ENCODE data around the gene ATP5F1A.
"Not testable (repeated sequence)": the region's sequence is repeated elsewhere in the genome, so short reads cannot be mapped to it uniquely, and the experiment has no call there.

ATP5F1A gene

DNA sequence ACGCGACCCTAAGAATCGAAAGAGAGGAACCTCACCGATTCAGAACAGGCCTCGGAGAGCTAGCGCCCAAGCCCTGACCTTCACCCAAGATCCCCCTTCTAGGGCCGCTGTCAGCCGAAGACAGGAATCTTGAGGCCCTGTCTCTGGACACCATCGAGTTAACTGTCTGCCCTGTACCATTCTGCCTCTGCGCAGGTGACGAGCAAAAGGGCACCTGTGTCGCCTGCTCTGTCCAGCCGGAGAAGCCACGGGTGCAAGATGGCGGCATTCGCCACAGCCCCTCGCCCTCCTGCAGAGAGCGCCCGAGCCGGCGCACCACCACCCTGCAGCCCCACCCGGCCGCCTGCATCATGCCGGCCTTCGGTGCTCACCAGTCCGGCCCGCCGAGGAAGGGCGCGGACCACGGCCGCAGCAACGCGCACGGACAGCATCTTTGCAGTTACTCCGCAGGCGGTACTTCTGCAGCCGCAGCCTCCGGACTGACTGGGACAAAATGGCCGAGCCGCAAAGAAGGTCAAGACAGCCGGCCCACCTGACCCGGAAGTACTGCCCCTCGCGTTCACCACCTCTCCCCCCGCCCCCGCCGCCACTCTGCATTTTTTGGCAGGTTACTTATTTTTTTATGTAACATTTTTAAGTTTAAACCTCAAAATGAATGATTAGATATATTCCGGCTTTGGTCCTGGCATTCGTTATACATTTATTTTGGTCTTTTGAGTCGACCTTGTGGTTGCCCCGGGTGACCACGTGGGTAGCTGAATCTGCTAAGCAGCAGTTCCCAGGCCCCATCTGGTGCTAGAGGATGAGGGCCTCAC lies at the start of gene ATP5F1A:
Gene ATP5F1A (minus strand): TSS at position 496 of the 815 bp plus-strand sequence. CDS start 65 bp downstream, at position 431.
- peak; percentile 87 for DNase-seq (ENCODE audit: low read depth)

DNA sequence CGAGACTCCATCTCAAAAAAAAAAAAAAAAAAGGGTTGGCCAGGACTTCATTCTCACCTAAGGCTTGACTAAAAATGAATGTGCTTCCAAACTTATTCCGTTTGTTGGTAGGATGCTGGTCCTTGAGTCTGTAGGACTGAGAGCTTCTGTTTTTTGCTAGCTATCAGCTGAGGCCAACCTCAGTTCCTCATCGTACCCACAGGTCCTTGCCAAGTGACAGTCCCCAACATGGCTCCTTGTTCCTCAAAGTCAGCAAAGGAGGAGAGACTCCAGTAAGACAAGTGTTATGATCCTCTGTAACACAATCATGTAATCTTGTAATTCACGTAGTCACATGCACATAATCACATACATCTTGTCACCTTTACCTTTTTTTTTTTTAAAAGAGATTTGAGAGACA lies 43.1 kb upstream of the ATP5F1A start:
- DNase-seq (ENCODE audit: low read depth) = no peak

DNA sequence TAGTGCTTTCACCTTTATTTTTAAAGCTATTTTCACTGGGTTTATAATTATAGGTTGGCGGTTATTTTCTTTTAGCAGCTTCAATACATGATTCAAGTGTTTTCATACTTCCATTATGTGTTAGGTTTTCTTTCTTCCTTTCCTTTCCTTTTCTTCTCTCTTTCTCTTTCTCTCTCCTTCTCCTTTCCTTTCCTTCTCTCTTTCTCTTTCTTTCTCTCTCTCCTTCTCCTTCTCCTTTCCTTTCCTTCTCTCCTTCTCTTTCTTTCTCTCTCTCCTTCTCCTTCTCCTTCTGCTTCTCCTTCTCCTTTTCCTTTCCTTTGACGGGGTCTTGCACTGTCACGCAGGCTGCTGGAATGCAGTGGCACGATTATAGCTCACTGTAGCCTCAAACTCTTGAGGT lies 42.1 kb upstream of the ATP5F1A start:
- DNase-seq (ENCODE audit: low read depth) = no peak

DNA sequence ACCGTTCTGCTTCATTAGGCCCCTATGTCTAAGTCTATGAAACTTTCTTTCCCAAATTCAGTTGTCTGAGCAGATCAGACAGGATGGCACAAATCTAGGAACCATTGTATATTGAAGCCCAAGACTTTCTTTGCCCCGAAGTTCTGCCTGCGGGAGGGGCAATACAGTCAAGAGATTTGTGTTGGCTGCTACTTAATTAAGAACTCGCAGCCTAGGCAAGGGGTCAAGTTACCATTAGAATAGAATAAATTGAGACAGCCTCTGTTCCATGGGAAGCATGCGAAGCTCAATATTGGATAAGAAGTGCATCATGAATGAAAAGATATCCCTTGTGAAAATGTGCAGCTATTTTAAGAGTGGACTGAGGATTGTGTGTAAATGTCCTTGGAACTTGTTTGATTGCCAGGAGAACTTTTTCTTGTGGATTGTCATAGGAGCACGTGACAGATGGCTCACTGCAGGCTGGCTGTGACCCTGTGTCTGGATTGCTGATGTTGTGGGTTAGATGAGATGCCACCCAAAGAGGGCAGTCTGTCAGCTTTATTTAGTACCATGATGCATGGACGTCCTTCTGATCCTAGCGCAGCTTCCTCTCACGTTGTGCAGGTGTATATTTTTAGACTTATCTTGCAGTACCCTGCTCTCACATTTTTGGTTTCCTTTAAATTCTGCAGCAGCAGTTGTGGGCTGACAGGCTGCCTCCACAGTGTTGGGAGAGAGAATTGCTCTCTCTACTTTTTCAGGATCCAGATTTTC lies 37.0 kb upstream of the ATP5F1A start:
- DNase-seq (ENCODE audit: low read depth) = no peak

DNA sequence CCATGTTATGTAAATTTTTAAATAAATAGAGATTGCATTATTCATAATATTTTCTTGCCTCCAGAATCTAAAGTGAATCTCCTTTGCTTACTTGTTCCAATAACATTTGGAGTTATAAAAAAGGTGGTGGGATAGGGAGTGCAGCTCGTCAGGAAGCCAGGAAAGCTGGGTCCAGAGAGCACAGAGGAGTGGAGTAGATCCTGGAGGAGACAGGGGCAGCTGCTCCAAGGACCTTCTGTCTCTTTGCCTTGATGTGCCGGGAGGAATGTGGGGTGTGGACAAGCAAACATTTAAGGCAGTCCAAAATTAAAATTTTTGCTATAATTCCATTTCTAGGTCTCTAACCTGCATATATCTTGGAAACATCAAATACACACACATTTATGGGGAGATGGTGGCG lies 35.4 kb upstream of the ATP5F1A start:
- DNase-seq (ENCODE audit: low read depth) = no peak

DNA sequence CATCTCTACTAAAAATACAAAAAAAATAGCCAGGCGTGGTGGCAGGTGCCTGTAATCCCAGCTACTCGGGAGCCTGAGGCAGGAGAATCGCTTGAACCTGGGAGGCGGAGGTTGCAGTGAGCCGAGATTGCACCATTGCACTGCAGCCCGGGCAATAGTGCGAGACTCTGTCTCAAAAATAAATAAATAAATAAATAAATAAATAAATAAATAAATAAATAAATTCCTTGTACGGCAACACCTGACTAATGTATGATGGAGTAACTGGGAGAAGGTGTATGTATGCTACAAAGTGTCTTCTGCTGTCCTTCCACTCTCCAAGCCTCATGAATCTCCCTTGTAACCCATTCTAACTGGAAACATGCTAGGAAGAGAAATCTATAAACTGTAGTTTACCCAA lies 32.5 kb upstream of the ATP5F1A start:
- not testable (repeated sequence) for DNase-seq (ENCODE audit: low read depth)

DNA sequence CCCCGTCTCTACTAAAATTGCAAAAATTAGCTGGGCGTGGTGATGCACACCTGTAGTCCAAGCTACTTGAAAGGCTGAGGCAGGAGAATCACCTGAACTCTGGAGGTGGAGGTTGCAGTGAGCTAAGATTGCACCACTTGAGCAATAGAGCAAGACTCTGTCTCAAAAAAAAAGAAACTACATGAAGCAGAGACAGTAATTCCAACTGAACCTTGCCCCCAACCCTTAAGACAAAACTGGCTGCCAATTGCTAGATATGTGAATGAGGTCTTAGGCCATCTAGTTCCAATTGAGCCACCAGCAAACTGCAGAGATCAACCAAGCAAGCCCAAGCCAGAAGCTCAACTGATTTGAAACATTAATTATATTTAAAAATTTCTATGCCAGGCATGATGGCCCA lies 32.0 kb upstream of the ATP5F1A start:
- no peak for DNase-seq (ENCODE audit: low read depth)

DNA sequence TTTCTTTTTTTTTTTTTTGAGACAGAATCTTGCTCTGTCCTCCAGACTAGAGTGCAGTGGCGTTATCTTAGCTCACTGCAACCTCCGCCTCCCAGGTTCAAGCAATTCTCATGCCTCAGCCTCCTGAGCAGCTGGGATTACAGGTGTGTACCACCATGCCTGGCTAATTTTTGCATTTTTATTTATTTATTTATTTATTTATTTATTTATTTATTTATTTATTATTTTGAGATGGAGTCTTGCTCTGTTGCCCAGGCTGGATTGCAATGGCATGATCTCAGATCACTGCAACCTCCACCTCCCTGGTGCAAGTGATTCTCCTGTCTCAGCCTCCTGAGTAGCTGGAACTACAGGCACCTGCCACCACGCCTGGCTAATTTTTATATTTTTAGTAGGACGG lies 28.5 kb upstream of the ATP5F1A start:
- DNase-seq (ENCODE audit: low read depth) = not testable (repeated sequence)

DNA sequence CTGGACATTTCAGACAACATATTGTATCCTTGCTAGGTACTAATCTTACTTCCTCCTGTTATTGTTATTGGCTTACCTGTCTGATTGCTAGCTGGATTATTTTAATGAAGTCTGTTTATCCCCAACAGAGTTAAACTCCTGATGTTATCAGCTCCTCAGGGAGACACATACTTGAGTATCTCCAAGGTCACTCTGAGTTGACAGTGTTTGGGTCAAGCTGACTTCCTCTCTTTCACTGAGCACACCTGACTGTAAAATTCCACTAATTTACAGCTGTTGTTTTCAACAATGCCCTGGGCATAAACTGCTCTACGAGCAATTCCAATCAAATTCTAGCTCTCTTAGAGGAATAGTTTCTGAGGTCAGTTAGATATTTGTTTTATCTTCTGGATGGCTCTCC lies 15.7 kb upstream of the ATP5F1A start:
- DNase-seq (ENCODE audit: low read depth) = no peak

DNA sequence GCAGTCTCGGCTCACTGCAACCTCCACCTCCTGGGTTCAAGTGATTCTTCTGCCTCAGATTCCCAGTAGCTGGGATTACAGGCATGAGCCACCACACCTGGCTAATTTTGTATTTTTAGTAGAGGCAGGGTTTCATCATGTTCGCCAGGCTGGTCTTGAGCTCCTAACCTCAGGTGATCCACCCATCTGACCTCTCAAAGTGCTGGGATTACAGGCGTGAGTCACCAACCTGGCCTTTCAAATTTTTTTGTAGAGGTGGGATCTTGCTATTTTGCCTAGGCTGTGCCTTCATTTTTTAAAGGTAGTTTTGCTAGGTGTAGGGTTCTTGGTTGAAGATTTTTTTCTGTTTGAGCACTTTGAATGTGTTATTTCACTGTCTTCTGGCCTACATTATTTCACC lies 12.3 kb upstream of the ATP5F1A start:
- DNase-seq (ENCODE audit: low read depth) = no peak

DNA sequence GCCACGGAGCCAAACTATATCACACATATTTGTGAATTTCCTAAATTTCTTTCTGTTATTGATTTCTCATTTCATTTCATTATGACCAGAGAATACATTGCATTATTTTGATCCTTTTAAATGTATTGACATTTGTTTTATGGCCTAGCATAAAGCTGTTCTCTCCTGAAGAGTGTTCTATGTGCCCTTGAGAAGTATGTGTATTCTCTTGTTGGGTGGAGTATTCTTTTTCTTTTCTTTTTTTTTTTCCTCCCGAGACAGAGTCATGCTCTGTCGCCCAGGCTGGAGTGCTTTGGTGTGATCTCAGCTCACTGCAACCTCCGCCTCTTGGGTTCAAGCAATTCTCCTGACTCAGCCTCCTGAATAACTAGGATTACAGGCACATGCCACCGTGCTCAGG lies 11.3 kb upstream of the ATP5F1A start:
- DNase-seq (ENCODE audit: low read depth) = no peak

DNA sequence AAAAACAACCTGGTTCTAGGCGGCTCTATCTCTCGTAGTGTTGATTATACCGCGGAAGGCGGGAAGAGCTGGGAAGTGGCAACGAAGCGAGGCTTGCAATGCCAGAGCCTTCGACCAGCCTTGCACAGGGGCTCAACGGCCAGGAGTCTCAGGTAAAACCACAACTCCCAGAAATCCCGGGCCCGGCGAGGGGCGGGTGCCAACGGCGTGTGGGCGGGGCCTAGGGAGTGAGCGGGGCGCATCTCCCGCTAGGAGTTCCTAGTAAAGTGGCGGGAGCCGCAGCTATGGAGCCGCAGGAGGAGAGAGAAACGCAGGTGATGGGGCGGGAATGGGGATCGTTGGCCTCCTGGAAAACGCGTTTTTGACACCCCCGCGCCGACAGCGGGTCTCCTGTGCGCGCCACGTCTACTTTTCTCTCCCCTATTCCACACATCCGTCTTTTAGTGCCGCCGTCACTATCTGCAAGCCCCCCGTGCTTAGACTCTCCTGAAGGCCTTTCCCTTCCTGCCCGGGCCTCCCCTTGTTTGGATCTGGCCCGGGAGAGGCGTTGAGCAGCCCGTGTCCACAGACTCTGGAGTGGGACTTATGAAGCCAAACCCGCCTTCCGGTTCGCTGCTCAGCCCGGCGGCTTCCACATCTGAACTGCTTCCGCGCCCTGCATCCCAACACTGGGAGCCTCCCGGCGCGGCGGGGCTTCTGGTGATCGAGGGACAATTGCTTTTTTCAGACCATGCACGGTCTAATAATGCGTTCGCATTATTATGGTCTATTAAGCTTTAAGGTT lies 6.2 kb upstream of the ATP5F1A start, which contains the start of gene HAUS1:
Gene HAUS1 (plus strand): TSS at position 258 of the 784 bp plus-strand sequence. CDS start 27 bp downstream, at position 285.
- DNase-seq (ENCODE audit: low read depth) = peak; percentile 68

DNA sequence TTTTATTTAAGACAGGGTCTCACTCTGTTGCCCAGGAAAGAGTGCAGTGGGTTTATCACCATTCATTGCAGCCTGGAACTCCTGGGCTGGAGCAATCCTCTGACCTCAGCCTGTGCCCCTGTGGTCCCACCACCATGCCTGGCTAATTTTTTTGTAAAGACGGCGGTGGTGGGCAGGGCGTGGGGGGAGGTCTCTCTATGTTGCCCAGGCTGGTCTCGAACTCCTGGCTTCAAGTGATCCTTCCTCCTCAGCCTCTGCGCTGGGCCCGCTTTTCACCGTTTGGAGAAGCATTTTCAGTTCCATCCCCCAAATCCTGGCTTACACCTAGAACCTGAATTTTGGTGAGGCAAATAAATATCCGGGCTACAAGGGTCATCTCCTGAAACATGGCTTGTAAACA lies 1.4 kb upstream of the ATP5F1A start:
- DNase-seq (ENCODE audit: low read depth) = no peak

DNA sequence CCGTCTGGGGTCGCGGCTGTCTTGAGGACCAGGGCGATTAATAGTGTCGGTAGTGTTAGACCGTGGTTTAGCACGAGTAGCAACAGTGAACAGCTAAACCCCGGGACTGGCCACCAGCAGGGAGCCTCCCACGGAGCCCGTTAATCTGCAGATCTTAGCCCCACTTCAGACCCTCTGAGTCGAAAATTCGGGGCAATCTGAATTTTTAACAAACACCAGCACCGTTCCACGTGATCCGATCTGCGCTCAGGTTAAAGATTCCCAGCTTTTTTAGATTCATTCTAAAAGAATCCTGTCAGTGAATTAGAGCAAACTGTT lies 479 bp upstream of the ATP5F1A start:
- no peak for DNase-seq (ENCODE audit: low read depth)

DNA sequence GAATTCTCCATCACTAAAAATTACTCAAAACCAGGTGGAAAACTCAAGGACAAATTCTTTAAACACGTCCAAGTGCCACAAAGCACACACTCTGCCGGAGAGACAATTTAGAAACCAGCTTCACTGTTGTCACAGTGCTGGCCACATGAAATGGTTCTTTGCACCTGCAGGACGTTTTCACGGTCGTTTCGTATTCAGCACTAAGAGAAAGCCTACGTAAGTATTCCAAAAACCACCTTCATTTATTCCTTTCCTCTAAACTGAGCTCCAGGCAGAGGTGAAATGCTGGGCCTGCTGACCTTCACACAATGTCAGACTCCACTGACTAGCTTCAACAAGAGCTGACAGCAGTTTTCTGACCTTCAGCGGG lies 680 bp downstream of the ATP5F1A start:
- DNase-seq (ENCODE audit: low read depth) = no peak

DNA sequence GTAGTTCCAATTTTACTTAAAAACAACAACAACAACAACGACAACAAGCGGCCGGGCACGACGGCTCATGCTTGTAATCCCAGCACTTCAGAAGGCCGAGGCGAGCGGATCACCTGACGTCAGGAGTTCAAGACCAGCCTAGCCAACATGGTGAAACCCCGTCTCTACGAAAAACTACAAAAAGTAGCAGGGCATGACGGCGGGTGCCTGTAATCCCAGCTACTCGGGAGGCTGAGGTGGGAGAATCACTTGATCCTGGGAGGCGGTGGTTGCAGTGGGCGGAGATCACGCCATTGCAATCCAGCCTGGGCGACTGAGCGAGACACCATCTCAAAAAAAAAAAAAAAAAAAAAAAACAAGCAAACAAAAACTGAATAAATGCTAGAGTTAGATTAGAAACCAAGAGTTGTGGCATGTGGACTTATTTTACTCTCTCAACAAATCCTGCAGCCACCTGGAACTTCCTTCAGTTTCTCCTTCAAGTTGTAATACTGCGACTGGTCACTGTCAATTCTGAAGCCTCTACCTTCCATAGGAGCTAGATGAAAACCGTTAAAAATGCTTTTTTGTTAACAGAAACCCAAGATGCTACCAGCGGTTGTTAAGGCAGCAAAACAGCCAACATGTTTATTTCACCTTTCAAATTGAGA lies 1.3 kb downstream of the ATP5F1A start:
- no peak for DNase-seq (ENCODE audit: low read depth)

DNA sequence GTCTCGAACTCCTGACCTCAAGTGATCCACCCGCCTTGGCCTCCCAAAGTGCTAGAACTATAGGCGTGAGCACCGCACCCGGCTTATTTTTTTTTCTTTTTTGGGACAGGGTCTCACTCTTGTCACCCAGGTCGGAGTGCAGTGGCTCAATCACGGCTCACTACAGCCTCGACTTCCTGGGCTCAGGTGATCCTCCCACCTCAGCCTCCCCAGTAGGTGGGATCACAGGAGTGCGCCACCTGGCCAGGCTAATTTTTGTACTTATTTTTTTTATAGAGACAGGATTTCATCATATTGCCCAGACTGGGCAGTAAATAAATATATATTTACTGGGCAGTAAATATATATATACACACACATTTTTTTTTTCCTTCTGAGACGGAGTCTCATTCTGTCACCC lies 2.6 kb downstream of the ATP5F1A start:
- DNase-seq (ENCODE audit: low read depth) = no peak

DNA sequence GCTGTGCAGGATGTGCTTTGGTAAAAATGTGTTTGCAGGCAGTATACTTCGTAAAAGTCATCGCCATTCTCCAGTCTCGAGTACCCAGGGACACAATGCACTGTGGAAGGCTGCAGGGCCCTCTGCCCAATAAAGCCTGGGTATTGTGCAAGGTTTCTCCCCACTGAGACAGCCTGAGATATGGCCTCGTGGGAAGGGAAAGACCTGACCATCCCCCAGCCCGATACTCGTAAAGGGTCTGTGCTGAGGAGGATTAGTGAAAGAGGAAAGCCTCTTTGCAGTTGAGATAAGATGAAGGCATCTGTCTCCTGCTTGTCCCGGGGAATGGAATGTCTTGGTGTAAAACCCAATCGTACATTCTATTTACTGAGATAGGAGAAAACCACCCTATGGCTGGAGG lies 9.6 kb downstream of the ATP5F1A start:
- peak; percentile 76 for DNase-seq (ENCODE audit: low read depth)

DNA sequence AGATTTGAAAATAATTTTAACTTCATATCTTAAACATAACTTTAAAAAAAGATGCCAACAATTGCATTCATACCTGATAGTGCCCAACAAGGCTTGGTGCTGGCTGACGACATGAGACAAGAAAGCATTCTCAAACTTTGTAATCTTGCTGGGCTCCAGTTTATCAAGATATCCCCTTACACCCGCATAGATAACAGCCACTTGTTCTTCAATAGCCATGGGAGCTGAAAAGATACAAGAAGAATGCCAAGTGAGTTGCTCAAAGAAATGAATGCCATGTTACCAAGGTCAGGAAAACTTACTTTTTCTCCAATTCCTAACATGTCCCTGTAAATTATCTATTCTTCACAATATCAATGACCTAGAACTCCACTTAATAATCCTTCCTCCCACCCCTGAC lies 13.7 kb downstream of the ATP5F1A start:
- no peak for DNase-seq (ENCODE audit: low read depth)

DNA sequence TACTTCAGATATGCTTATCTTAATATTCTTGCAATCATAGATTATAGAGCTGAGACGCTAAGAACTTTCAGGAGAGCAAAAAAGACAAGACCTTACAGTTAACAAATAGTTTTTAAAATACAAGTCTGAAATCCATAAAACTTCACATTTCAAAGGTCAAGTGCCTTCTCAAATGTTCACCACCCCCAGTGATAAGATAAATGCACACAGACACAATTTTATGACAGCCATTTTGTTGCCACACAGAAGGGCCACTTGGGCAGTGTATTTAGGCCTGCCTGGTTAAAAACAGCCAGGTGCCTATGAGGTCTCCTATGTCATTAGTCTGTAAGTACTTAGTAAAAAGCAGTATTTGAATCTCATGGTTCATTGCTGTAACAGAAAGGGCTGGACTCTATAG lies 17.9 kb downstream of the ATP5F1A start:
- DNase-seq (ENCODE audit: low read depth) = no peak

DNA sequence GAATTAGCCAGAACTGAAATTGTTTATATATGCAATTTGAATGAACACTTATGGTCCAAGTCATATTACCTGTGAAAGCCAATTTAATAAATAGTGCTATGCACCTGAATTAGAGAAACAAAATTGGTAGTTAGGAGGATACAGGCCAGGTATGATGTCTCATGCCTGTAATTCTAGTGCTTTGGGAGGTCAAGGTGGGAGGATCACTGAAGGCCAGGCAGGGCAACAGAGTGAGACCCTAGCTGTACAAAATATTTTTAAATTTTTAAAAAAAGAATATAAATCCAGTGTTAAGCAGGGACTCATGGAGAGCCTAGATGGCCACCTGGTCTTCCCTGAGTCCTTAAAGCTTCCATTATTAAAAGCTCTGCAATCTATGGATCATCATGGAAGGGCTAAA lies 18.8 kb downstream of the ATP5F1A start:
- no peak for DNase-seq (ENCODE audit: low read depth)
